ENCODE results near the gene AAK1. TPM values are rescaled to one million over a fixed set of nuclear protein-coding genes. Genes with fewer than 3 reads are reported as not detected.

The AAK1 gene
- total and polyA plus RNA-seq, 2 of the 13 experiments (the other 11 are each of a cell fraction or from before 2014, with no cell fraction given): 9.8 to 10.3 TPM

DNA sequence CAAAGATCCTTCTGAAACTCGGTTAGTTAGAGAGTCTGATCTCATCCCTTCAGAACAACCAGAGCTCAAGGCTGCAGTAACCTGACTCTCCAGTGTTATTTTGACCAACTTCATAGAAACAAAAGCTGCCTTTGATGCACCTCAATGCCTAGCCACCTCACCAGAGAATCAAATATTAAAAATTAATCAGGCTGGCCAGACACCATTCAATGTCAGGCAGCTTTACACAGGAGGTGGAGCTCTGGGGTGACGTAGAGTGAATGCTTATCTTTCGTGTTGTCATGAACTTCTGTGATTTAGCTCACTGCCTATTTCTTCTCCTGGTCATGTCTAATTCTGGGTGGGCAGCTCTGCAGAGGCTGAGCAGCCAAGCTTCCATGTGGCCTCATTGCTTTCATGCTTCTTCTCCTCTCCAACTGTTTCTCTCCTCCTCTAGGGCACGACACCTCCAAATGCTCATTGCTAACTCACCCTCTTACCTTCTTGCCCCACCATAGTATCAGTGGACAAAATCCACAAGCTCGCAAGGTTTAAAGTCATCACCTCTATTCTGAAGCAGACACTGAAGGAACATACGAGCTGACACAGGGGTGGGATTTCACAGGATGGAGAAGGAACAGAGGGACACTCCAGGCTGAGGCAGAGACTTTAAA, 39.4 kb downstream of the AAK1 start (continued):
- no peak for TF ChIP-seq ZNF766 (CRISPR knock-in tag; IDR thresholded peaks at IDR 0.05; ENCODE audit: borderline replicate concordance)
- no peak for TF ChIP-seq MXI1 (IDR thresholded peaks at IDR 0.05; ENCODE audit: borderline replicate concordance, low read depth, low read length)
- 0 out of 2 replicates have a peak, but pooled peaks have one; percentile 25 for TF ChIP-seq SALL1 (CRISPR knock-in tag; IDR thresholded peaks at IDR 0.05)

GRCh38 chr2:69603146-69603743, 40.3 kb downstream of the AAK1 start:
- BruUV-seq (replicated peaks): no TSS peak
- in situ Hi-C loops (cut with HindIII; ENCODE audit: extremely low pct_ligation_motif_present, low pct_unique_long_range_greater_than_20kb) (no loop called here), intact Hi-C loops (cut with micrococcal nuclease; ENCODE audit: unreplicated experiment) (no loop called here)
- H3K27ac ChIP-seq (ENCODE audit: extremely low read length, insufficient read depth, low read length): no peak overlapping the region
- no peak overlapping the region for H3K4me3 ChIP-seq (replicated peaks in 1 of 3; ENCODE audit: insufficient read depth in 1 of 3, low read depth in 2 of 3, low read length in 3 of 3)
- no peaks in the 10 kb centered on the region for H4K20me1 ChIP-seq (ENCODE audit: insufficient read depth, low read length)
- WGBS (ENCODE audit: low lambda C conversion rate): 95% methylated on average over 4 of the region's 4 CpGs
- no peaks in the 10 kb centered on the region for H3K27me3 ChIP-seq (ENCODE audit: control insufficient read depth in 1 of 2, insufficient read depth in 2 of 2, low read length in 2 of 2)
- no peak overlapping the region for H3K9ac ChIP-seq (ENCODE audit: insufficient read depth, low read depth, low read length)
- no peak overlapping the region for H2AFZ ChIP-seq (ENCODE audit: low read length)
- DNase-seq (ENCODE audit: low spot score) (no peak), ATAC-seq (no peak), FAIRE-seq (no peak)
- peaks cover 14% of the 10 kb centered on the region for H3K4me1 ChIP-seq (ENCODE audit: insufficient read depth, low read length)
- ChIA-PET CTCF (ENCODE audit: low intra/inter-chr PET ratio, low total read pairs) (no interaction called here), POLR2A (no interaction called here)
- TF ChIP-seq FOSL1 (CRISPR knock-in tag; IDR thresholded peaks at IDR 0.05; ENCODE audit: borderline replicate concordance) (no peak), ZNF503 (CRISPR knock-in tag; IDR thresholded peaks at IDR 0.05) (no peak), ZNF839 (CRISPR knock-in tag; IDR thresholded peaks at IDR 0.05; ENCODE audit: borderline replicate concordance) (no peak), ASH2L (IDR thresholded peaks at IDR 0.05; ENCODE audit: insufficient read length, low read depth, low read length) (no peak), NR3C1 (CRISPR knock-in tag; IDR thresholded peaks at IDR 0.05) (no peak), KMT2B (CRISPR knock-in tag; IDR thresholded peaks at IDR 0.05) (no peak)
- TF ChIP-seq, protein P1, sequence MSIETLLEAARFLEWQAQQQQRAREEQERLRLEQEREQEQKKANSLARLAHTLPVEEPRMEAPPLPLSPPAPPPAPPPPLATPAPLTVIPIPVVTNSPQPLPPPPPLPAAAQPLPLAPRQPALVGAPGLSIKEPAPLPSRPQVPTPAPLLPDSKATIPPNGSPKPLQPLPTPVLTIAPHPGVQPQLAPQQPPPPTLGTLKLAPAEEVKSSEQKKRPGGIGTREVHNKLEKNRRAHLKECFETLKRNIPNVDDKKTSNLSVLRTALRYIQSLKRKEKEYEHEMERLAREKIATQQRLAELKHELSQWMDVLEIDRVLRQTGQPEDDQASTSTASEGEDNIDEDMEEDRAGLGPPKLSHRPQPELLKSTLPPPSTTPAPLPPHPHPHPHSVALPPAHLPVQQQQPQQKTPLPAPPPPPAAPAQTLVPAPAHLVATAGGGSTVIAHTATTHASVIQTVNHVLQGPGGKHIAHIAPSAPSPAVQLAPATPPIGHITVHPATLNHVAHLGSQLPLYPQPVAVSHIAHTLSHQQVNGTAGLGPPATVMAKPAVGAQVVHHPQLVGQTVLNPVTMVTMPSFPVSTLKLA (IDR thresholded peaks at IDR 0.05): peak; percentile 64
- no peaks in the 10 kb centered on the region for H3K9me3 ChIP-seq (ENCODE audit: low read length)
- H3K79me2 ChIP-seq (ENCODE audit: insufficient read depth, low read length): peaks cover 2% of the 10 kb centered on the region
- no peaks in the 10 kb centered on the region for H3K36me3 ChIP-seq (replicated peaks in 1 of 2; ENCODE audit: control insufficient read depth in 1 of 2, insufficient read depth in 2 of 2, low read length in 2 of 2)
- H3K4me2 ChIP-seq (ENCODE audit: low read depth, low read length): no peak overlapping the region
